HepG2 (cell line): ENCODE measurements around the gene FBLIM1. TPM values are rescaled to one million over a fixed set of nuclear protein-coding genes. Genes with fewer than 3 reads are reported as not detected.

Experiments used
- ATAC-seq: fragments of 200-7000 bp; cut with Tn5 transposase; 3 replicates; pipeline ENCODE4 v1.9.1; 2020; ENCODE audit warnings: mild to moderate bottlenecking, moderate library complexity
- BruUV-seq: library from RNA; stranded (reverse); fragments of 400-500 nt; replicated peaks from 2 replicates; lab custom pipeline; 2021; lab: Mats Ljungman, UMichigan
- CTCF ChIA-PET: fragments of 300-600 bp; formaldehyde crosslinking; extraction: SDS; loops from one replicate; lab custom pipeline; 2021; ENCODE audit warnings: low total read pairs, inconsistent platforms, low intra/inter-chr PET ratio; lab: Yijun Ruan, JAX
- POLR2A ChIA-PET: fragments of 350-600 bp; sonication (Branson Sonifier 250); formaldehyde crosslinking; loops from one replicate; lab custom pipeline; 2020; ENCODE audit warnings: antibody characterized with exemption, inconsistent platforms; lab: Yijun Ruan, JAX
- DNase-seq: peaks from one replicate; pipeline ENCODE4 v3.0.0-alpha.2; 2015; ENCODE audit warnings: low spot score
- FAIRE-seq: peaks from 3 replicates; lab custom pipeline; 2011; peaks lifted over from hg19 to GRCh38; lab: Jason Lieb, UNC
- H2AFZ ChIP-seq: one replicate; pipeline ENCODE4 v1.6.1; 2011; ENCODE audit warnings: low read length, inconsistent platforms
- H3K27ac ChIP-seq: fragments of 300-600 bp; 3 replicates; pipeline ENCODE4 v1.8.0; 2011; ENCODE audit warnings: mixed run types, mild to moderate bottlenecking, mixed read lengths, low read length, inconsistent platforms; ENCODE audit not compliant: insufficient read depth; ENCODE audit errors: extremely low read length
- H3K27me3 ChIP-seq, 2 experiments: fragments of 200-600 bp in 1 of 2; 2 replicates in 1 of 2; 3 replicates in 1 of 2; pipeline versions ENCODE4 v1.6.0 to v1.8.0; 2011; ENCODE audit warnings: low read length in 2 of 2, mild to moderate bottlenecking in 2 of 2, moderate library complexity in 2 of 2, inconsistent platforms in 1 of 2; ENCODE audit not compliant: insufficient read depth in 2 of 2, control insufficient read depth in 1 of 2
- H3K36me3 ChIP-seq, 2 experiments: fragments of 200-600 bp in 1 of 2; replicated peaks in 1 of 2; 2 replicates in 1 of 2; 3 replicates in 1 of 2; pipeline versions ENCODE4 v1.5.1 to v1.8.0; 2011; ENCODE audit warnings: low read length in 2 of 2, inconsistent platforms in 1 of 2; ENCODE audit not compliant: insufficient read depth in 2 of 2, control insufficient read depth in 1 of 2
- H3K4me1 ChIP-seq: 2 replicates; pipeline ENCODE4 v1.5.1; 2012; ENCODE audit warnings: low read length, inconsistent platforms; ENCODE audit not compliant: insufficient read depth
- H3K4me2 ChIP-seq: 2 replicates; pipeline ENCODE4 v1.6.0; 2011; ENCODE audit warnings: low read depth, low read length, inconsistent platforms
- H3K4me3 ChIP-seq, 3 experiments: fragments of 200-600 bp in 1 of 3; sonication (generic), shearing (Covaris generic) in 1 of 3; replicated peaks in 1 of 3; 2 replicates each; pipeline ENCODE4 v1.5.1; 2011 to 2016; ENCODE audit warnings: low read length in 3 of 3, inconsistent platforms in 2 of 3, low read depth in 2 of 3, mild to moderate bottlenecking in 2 of 3, control low read depth in 1 of 3, mixed read lengths in 1 of 3; ENCODE audit not compliant: insufficient read depth in 1 of 3
- H3K79me2 ChIP-seq: one replicate; pipeline ENCODE4 v1.6.1; 2011; ENCODE audit warnings: low read length, inconsistent platforms; ENCODE audit not compliant: insufficient read depth
- H3K9ac ChIP-seq: 2 replicates; pipeline ENCODE4 v1.6.0; 2011; ENCODE audit warnings: mild to moderate bottlenecking, low read depth, low read length, inconsistent platforms; ENCODE audit not compliant: insufficient read depth
- H3K9me3 ChIP-seq: 2 replicates; pipeline ENCODE4 v1.5.1; 2012; ENCODE audit warnings: mild to moderate bottlenecking, low read length
- H4K20me1 ChIP-seq: 2 replicates; pipeline ENCODE4 v1.6.0; 2011; ENCODE audit warnings: inconsistent platforms, mild to moderate bottlenecking, low read length, moderate library complexity; ENCODE audit not compliant: insufficient read depth
- BCL3 ChIP-seq: sonication (generic); formaldehyde crosslinking; IDR thresholded peaks from 2 replicates; pipeline ENCODE4 v1.5.1; 2020; ENCODE audit warnings: mild to moderate bottlenecking, missing genetic modification reagents, moderate library complexity
- BRCA1 ChIP-seq: sonication (generic); formaldehyde crosslinking; IDR thresholded peaks from 2 replicates; pipeline ENCODE4 v1.4.0; 2020; ENCODE audit warnings: missing genetic modification reagents
- CSRNP1 ChIP-seq: sonication (generic); formaldehyde crosslinking; IDR thresholded peaks from 2 replicates; pipeline ENCODE4 v1.8.1; 2023; ENCODE audit warnings: mild to moderate bottlenecking, missing genetic modification reagents
- POLR2G ChIP-seq: fragments of 200-400 bp; formaldehyde crosslinking; IDR thresholded peaks from 2 replicates; pipeline ENCODE4 v1.6.1; 2018; ENCODE audit warnings: mild to moderate bottlenecking, low read depth, low read length, moderate library complexity
- TEAD2 ChIP-seq: sonication (generic); formaldehyde crosslinking; IDR thresholded peaks from 2 replicates; pipeline ENCODE4 v1.9.0; 2021; ENCODE audit warnings: missing genetic modification reagents
- ZBTB2 ChIP-seq: sonication (generic); formaldehyde crosslinking; IDR thresholded peaks from 2 replicates; pipeline ENCODE4 v1.8.0; 2022; ENCODE audit warnings: low read depth, missing genetic modification reagents
- ZFP36L2 ChIP-seq: sonication (generic); formaldehyde crosslinking; IDR thresholded peaks from 2 replicates; pipeline ENCODE4 v1.4.0; 2020; ENCODE audit warnings: missing genetic modification reagents
- ZNF609 ChIP-seq: sonication (generic); formaldehyde crosslinking; IDR thresholded peaks from 2 replicates; pipeline ENCODE4 v1.4.0; 2020; ENCODE audit warnings: mild to moderate bottlenecking, missing genetic modification reagents, borderline replicate concordance
- ZNF678 ChIP-seq: sonication (generic); formaldehyde crosslinking; IDR thresholded peaks from 2 replicates; pipeline ENCODE4 v1.4.0; 2020; ENCODE audit warnings: mild to moderate bottlenecking, missing genetic modification reagents
- WGBS: methylation state at CpG from one replicate; pipeline ENCODE4 v1.1.6; 2017; ENCODE audit warnings: low lambda C conversion rate; 5-methylcytosine and 5-hydroxymethylcytosine counted together
- in situ Hi-C: cut with HindIII; loops from 2 replicates; pipeline ENCODE4 v1.10.0; 2017; ENCODE audit warnings: low pct_unique_long_range_greater_than_20kb; ENCODE audit not compliant: extremely low pct_ligation_motif_present
- intact Hi-C: fragments of 100-400 bp; cut with micrococcal nuclease; formaldehyde crosslinking; loops from one replicate; pipeline ENCODE4 v1.10.0; 2022; ENCODE audit not compliant: unreplicated experiment
- polyA plus RNA-seq, 8 experiments: library from polyadenylated mRNA; depleted of rRNA in 3 of 8; stranded (reverse) in 7 of 8; unstranded in 1 of 8; fragments of >200 nt; fragmentation: Illumina TruSeq in 4 of 8; extraction: Trizol in 4 of 8; gene quantifications; 2 replicates each; pipeline versions ENCODE4 v1.2.1 to v1.2.3, GENCODE V29; 2011 to 2016; ENCODE audit warnings: low read depth in 4 of 8, missing spikeins in 1 of 8, mixed read lengths in 1 of 8; ENCODE audit not compliant: insufficient read depth in 1 of 8
- total RNA-seq, 5 experiments: library from RNA; depleted of rRNA; stranded (reverse); fragments of >200 nt; fragmentation: Illumina TruSeq; extraction: Trizol; gene quantifications; 2 replicates each; pipeline ENCODE4 v1.2.3, GENCODE V29; 2016; ENCODE audit warnings: low read depth in 1 of 5

Gene FBLIM1
- total and polyA plus RNA-seq, 2 of the 13 experiments (the other 11 are each of a cell fraction or from before 2014, with no cell fraction given), result 10.6 to 23.0 TPM

- TF ChIP-seq ZNF609 (CRISPR knock-in tag), result no peak
Measured at GRCh38 chr1:15757575-15758342, 836 bp upstream of the FBLIM1 start (continued).

GRCh38 chr1:15758953-15759661 is 512 bp downstream of the FBLIM1 start:
- CTCF ChIA-PET, result no interaction called here
- Histone ChIP-seq H3K4me1 (peaks cover 61% of the 10 kb centered on the region), H3K36me3 (no peaks in the 10 kb centered on the region), H3K27ac (no peak overlapping the region), H3K4me3 (peak overlapping the region; percentile 65 to 82 (median 74)), H3K27me3 (peaks cover 0 to 12% of the 10 kb centered on the region in 2 experiments; a peak in 2 of 5 replicates), H3K9ac (peak overlapping the region; percentile 72), H3K9me3 (no peaks in the 10 kb centered on the region), H4K20me1 (no peaks in the 10 kb centered on the region), H2AFZ (no peak overlapping the region), H3K79me2 (peaks cover 2% of the 10 kb centered on the region), H3K4me2 (peak overlapping the region; percentile 90)
- FAIRE-seq (no peak), ATAC-seq (peak; percentile 33), DNase-seq (no peak)
- POLR2A ChIA-PET, result no interaction called here
- BruUV-seq, result no TSS peak
- in situ Hi-C loops, result no loop called here
- 3% methylated on average over 14 of the region's 58 CpGs for WGBS
- intact Hi-C loops, result no loop called here
- TF ChIP-seq ZNF678 (CRISPR knock-in tag), result no peak
- TF ChIP-seq CSRNP1 (CRISPR knock-in tag), result peak; percentile 49; the same call in 1 of the 2 replicates
- no peak for TF ChIP-seq ZBTB2 (CRISPR knock-in tag)
- TF ChIP-seq BCL3, result 0 out of 2 replicates have a peak, but pooled peaks have one; percentile 21
- TF ChIP-seq ZFP36L2 (CRISPR knock-in tag), result no peak
- no peak for TF ChIP-seq BRCA1 (CRISPR knock-in tag)
- 0 out of 2 replicates have a peak, but pooled peaks have one; percentile 22 for TF ChIP-seq POLR2G
- no peak for TF ChIP-seq TEAD2 (CRISPR knock-in tag)
